Activated CD8-positive, alpha-beta memory T cell treated with anti-CD3 and anti-CD28 coated beads for 36 hours (primary cell): ENCODE measurements around the gene ATCAY. TPM values are rescaled to one million over a fixed set of nuclear protein-coding genes. Genes with fewer than 3 reads are reported as not detected.

Experiments used
- CTCF ChIA-PET: fragments of 350-600 bp; sonication (Branson Sonifier 250); formaldehyde crosslinking; loops from one replicate; lab custom pipeline; 2021; ENCODE audit warnings: antibody characterized with exemption; lab: Charles Lee
- POLR2A ChIA-PET: fragments of 350-600 bp; sonication (Branson Sonifier 250); formaldehyde crosslinking; loops from one replicate; lab custom pipeline; 2021; ENCODE audit warnings: antibody characterized with exemption; lab: Charles Lee
- total RNA-seq, 2 experiments: library from RNA; stranded (reverse); gene quantifications; one replicate each; pipeline ENCODE4 v1.2.3, GENCODE V29; 2021

ATCAY gene
- total RNA-seq, 2 experiments from 2014 or later, result not detected

GRCh38 chr19:3976495-3977241 lies 96.2 kb downstream of the ATCAY start:
- ChIA-PET POLR2A (interaction anchor here (0.9 to 1.9 kb wide), 2 partner anchors 8 to 9 kb away, joined by 3 to 6 read pairs; partner anchors contain the start of gene EEF2), CTCF (interaction anchor here (1.7 kb wide), 1 partner anchor 9 kb away, joined by 6 read pairs; the partner anchor contains the start of gene EEF2)

Other genes starting within 250 kb of the ATCAY start
- gene PIP5K1C, start 180.2 kb upstream of the ATCAY start, total RNA-seq, result 10 to 100 TPM; 29.6 to 30.3 TPM
- gene TJP3, start 172.3 kb upstream of the ATCAY start, total RNA-seq, result under 1 TPM; 0.63 to 0.94 TPM
- 10 to 100 TPM; 36.9 to 39.1 TPM for gene APBA3, start 119.0 kb upstream of the ATCAY start, total RNA-seq
- 10 to 100 TPM; 83.1 to 88.8 TPM for gene MRPL54, start 118.0 kb upstream of the ATCAY start, total RNA-seq
- not detected for gene RAX2, start 108.5 kb upstream of the ATCAY start, total RNA-seq
- 10 to 100 TPM; 36.1 to 39.3 TPM for gene MATK, start 94.3 kb upstream of the ATCAY start, total RNA-seq
- 1 to 10 TPM in 1 of 2 experiments, under 1 TPM in 1; 0.69 to 1.0 TPM for gene ZFR2, start 11.6 kb upstream of the ATCAY start, total RNA-seq
- not detected for gene NMRK2, start 52.4 kb downstream of the ATCAY start, total RNA-seq
- 10 to 100 TPM; 42.3 to 42.5 TPM for gene DAPK3, start 90.4 kb downstream of the ATCAY start, total RNA-seq
- 1,000 to 10,000 TPM; 3,176 to 3,180 TPM for gene EEF2, start 104.8 kb downstream of the ATCAY start, total RNA-seq
- gene PIAS4, start 127.1 kb downstream of the ATCAY start, total RNA-seq, result 10 to 100 TPM; 32.9 to 34.7 TPM
- 10 to 100 TPM; 41.9 to 42.4 TPM for gene ZBTB7A, start 186.2 kb downstream of the ATCAY start, total RNA-seq
- 100 to 1,000 TPM; 145 to 149 TPM for gene MAP2K2, start 243.4 kb downstream of the ATCAY start, total RNA-seq